GM18861 (cell line): ENCODE results near the gene ATP9A.
"Not testable (repeated sequence)": the region's sequence is repeated elsewhere in the genome, so short reads cannot be mapped to it uniquely, and the experiment has no call there.

Experiments used
- ATAC-seq: cut with Tn5 transposase; IDR thresholded peaks from one replicate; pipeline ENCODE4 v1.9.1; 2021; ENCODE audit not compliant: unreplicated experiment

The ATP9A gene

DNA sequence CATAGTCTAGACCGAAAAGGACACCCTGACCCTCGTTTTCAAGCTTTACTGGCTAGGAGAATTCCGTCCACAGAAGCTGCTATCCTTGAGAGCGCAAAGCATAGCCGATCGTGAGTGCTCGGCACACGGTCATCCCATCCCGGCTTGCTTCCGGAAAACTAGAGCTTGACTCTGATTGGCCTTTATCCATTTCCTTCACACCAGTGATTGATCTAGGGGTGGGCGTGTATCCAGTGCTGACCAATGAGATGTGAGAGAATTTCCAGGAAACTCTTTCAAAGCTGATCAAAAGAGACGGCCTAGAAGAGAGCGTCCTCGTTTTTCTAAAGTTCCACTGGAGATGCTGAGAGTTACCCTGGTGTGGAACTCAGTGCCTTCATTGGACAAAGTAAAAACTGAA lies 184.7 kb downstream of the ATP9A start:
- ATAC-seq: no peak

DNA sequence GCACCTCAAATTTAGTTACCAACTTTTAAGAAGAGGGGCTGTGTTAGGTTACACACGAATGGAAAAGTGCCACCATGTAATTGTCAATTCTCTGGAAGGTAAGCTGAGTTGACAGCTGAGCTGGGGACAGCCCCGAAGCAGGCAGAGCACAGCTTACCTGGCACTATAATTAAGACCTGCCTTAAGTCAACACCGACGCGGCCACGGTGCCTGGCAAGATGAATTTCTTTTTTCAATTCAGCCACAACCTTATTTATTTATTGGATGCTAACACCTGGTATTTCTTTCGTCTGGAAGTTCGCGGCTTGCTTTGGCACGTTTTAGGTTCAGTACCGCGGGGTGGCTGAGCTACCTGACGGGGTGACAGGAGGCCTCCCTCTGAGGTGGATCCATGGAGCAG lies 185.1 kb downstream of the ATP9A start:
- ATAC-seq: no peak

DNA sequence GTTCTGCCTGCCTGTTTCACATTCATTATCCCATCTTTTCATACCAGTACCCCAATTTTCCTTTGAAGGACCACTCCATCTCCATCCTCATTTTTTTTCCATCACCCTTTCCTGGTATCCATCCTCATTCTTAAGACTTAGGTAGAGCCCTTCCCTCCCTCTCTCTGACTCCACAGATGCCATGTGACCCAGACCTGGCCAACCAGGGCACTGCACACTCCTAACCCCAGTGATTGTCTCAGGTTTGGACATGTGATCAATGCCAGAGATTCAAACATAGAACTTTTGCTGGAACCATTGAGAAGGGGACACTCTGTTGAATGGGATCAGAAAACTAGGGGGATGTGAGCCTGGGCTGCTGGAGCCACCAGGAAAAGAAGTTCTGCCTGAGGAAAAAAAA lies 186.6 kb downstream of the ATP9A start:
- ATAC-seq: no peak

DNA sequence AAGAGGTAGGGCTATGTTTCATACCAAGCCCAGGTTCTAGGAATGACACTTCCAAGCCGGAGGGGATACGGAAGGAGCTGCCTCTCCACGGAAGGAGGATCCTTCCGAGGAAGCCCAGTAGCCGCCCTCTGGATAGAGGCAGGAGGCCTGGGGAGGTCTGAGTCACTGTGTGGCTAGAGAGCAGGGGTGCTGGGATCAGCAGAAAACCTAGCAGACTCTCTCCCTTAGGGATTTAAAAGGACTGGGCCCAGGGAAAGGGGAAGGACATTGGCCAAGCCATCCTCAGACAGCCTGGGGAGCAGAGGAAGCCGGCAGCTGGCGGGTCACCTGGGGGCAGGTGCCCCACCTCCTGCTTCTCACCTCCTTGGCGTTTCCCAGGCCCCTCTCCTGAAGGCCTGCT lies 189.1 kb downstream of the ATP9A start:
- no peak for ATAC-seq

DNA sequence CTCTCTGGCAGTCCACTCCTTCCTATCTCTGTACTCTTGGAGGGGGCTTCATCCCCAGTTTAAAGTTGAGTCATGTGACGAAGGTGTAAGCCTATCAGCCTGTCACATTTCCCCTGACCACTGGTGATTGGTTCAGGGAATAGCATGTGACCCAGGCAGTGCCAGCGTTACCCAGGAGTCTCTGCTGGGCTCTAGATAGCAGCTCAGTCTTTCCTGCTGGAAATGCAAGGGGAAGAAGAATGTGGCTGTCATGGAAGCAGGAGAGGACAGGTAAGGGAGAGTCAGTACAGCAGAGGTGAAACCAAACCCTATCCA lies 190.1 kb downstream of the ATP9A start:
- no peak for ATAC-seq

DNA sequence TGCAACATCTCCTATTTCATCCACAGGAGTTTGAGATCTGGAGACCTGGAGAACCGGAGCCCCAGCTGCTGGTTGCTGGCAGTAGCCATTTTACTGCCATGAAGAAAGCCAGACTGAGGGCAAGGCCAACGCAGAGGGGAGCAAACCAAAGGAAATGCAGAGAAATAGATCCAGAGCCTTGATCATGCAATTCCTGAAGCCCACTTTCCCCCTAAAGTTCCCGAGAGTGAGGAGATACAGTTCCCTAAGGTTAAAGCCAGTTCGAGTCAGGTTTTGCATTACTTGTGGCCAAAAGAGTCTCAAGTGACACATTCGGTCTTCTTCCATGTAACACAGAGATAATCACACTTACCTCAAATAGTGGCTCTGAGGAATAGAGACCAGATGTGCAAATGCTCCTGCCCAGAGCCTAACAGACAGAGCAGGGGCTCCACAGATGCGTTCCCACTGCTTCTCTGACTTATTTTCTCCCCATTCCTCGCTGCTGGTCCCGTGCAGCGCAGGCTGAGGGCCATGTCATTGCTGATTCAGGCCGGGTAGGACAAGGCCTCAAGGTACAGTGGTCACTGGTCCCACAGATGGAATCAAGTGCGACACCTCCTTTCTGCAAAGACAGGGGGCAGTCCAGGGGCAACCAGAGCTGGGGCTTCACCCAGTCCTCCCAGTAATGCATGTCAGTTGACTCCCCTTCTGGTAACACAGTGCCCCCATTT lies 190.6 kb downstream of the ATP9A start:
- no peak for ATAC-seq

DNA sequence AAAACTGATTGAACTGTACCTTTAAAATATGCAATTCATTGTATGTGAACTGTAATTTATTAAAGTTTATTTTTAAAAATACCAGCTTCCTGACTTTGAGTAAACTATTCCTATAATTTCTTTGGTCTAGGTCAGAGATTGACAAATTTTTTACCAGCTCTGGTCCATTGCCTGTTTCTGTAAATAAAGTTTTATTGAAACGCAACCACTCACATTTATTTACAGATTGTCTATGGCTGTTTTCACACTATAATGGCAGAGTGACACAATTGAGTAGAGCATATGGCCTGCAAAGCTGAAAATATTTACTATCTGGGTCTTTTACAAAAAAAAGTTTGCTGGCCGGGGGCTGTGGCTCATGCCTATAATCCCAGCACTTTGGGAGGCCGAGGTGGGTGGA lies 192.7 kb downstream of the ATP9A start:
- no peak for ATAC-seq

DNA sequence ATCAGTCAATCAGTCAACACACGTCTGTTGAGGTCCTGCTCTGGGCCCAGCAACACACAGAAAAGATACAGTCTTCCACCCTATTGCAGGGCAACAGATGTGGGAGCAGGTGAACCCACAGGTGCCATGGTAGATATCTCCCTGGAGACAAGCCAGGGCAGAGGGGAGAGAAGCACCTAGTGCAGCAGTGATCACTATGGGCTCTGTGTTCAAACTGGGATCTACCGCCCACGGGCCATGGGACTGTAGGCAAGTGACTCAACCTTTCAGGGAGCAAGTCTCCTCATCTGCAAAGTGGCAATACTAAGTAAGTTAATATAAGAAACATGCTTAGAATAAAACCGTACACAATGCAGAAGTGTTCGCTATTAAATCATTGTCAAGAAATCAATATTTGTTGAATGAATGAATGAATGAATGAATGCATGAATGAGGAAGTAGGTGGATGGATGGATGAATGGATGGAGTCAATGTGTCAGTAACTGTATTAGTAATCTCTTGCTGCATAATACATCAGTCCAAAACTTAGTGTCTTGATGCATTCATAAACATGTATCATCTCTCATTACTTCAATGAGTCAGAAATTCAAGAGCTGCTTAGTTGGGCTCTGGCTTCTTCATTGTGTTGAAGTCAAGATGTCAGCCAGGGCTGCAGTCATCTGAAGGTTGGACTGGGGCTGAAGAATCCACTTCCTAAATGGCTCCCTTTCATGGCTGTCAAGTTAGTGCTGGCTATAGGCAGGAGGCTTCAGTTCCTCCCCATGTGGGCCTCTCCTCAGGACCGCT lies 193.7 kb downstream of the ATP9A start:
- no peak for ATAC-seq

DNA sequence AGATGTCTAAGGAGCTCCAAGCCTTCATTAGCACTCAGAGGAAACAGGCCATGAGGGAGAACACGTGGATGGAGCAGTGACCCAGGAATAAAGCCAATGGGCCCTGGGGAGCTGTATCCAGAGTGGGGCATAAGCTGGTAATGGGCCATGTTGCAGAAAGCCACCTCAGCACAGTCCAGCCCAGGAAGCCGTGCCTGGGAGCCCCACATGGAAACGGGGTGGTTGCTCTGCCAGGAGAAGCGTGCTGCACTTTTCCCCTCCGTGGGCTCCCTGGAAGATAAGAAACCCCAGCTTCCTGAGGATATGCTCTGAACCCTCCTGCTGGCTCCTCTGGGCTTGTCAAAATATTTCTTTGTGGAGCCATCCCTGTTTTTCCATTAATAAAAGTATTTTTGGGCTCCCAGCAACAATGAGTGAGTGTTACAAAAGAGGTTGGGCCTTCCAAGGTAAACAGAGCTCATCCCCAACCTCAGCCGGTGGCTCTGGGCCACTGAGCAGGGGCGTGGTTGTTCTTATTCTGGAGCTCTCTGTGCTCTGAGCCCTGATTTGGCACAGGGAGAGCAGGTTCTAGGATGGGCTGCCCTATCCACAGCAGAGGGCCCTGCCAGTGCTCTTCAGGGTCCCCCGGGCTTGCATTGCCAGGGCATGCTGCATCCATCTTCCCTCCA lies 194.5 kb downstream of the ATP9A start:
- no peak for ATAC-seq

DNA sequence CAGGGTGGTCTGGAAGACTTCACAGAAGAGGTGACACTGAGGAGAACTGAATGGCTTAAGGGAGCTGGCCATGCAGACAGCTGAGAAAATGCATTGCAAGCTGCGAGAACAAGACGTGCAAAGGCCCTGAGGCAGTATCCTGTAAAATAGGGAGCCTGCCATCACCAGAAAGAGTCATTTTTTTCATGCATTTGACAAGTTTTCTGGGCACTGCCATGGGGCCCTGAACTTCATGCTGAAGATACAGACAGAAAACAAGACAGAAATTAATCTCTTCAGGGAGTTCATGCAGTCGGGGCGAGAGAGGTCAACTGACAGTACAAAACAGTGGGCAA lies 196.8 kb downstream of the ATP9A start:
- no peak for ATAC-seq

DNA sequence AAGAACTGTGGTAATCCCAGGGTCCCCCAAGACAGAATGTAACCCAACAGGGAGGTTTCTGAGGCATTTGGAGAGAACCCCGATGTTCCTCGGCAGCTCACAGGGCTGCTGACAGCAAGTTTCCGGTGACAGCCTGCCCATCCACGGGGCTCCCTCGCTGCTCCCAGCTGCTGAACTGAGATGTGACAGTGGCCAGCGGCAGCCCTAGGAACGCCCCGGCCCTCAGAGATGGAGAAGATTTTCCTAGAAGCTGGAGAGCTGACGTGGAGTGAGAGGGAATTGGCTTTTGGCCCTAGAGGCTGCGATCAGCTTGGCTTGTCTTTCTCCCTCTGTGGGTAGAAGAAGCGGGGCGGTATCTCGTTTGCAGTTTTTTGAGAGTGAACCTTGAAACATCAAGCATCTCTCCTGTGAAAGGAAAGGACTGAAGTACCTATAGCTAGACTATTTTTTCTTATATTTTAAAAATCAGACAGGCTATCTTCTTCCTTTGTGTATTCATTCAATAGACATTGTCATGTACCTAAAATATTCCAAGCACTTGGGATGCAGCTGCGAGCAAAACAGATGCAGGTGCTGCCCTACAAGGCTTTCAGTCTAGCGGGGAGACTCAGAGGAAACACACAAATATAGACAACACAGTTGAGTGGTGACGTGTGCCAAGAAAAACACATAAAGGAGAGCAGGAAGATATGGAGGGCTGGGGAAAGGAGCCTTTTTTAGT lies 197.3 kb downstream of the ATP9A start:
- no peak for ATAC-seq

DNA sequence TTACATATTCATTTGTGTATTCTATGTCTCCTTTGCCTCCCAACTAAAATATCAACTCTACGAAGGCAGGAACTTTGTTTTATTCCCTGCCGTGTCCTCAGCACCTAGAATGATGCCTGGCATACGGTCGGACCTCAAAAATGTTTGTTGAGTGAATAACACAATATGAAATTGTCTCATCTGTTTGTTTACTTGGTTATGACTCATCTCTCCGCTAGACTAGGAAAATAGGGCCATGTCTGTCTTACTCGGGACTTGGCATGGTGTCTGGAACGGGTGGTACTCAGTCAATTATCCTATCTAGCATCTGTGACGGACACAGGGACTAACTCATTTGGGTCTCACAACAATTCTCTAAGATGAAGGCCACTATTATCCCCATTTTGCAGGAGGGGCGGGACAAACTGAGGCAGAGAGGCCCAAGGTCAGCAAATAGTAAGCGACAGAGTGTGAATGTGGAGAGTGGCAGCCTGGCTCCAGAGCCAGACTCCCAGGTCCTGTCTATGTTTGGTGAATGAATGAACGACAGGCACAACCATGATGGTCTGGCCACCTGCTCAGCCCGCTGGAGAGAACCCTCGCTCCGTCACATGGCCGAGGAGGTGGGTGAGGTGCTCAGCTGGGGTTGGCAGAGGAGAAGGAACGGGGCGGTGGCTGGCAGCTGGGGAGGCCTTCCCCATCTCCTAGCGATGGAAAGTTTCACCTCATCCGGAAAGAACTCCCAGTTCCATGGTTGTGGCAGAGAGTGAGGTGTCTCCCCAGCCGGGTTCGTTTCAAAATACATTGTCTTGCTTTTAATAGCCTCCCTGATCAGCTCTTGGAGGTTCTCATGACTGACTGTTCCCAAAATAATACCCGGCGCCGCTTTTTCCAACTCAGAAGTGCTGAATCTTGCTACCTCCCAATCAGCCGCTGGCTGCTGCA lies 198.1 kb downstream of the ATP9A start:
- no peak for ATAC-seq

DNA sequence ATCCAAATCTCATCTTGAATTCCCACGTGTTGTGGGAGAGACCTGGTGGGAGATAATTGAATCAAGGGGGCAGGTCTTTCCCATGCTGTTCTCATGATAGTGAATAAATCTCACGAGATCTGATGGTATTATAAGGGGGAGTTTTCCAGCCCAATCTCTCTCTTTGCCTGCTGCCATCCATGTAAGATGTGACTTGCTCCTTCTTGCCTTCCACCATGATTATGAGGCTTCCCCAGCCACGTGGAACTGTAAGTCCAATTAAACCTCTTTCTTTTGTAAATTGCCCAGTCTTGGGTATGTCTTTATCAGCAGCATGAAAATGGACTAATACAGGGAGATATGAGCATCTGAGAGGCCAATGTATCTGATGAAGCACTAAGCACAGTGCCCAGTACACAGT lies 199.7 kb downstream of the ATP9A start:
- not testable (repeated sequence) for ATAC-seq

DNA sequence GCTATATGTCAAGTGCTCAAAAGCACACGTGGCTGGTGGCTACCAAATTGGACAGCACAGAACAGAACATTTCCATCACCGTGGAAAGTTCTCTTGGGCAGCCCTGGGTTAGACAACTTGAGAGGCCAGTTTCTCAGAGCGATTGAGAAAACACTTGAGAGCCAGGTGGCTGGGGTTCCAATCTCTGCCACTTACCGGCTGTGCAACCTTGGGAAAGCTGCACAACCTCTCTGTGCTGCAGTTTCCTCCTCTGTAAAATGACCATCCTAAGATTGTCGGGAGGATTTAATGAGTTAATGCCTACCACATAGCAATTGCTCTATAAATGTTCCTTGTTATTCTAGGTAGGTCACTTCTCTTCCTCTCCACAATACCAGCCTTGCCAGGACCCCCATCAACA lies 200.6 kb downstream of the ATP9A start:
- ATAC-seq: no peak

DNA sequence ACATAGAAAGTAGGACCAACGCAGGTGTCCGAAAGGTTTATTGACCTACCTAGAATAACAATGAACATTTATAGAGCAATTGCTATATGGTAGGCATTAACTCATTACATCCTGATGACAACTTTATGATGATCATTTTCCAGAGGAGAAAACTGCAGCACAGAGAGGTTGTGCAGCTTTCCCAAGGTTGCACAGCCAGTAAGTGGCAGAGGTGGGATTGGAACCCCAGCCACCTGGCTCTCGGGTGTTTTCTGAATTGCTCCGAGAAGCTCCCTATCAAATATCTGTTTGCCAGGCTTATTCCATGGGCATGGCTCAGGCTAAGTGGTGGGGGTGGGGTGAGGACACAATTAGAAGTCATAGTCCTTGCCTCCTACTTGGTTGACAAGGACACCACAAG lies 201.6 kb downstream of the ATP9A start:
- no peak for ATAC-seq

DNA sequence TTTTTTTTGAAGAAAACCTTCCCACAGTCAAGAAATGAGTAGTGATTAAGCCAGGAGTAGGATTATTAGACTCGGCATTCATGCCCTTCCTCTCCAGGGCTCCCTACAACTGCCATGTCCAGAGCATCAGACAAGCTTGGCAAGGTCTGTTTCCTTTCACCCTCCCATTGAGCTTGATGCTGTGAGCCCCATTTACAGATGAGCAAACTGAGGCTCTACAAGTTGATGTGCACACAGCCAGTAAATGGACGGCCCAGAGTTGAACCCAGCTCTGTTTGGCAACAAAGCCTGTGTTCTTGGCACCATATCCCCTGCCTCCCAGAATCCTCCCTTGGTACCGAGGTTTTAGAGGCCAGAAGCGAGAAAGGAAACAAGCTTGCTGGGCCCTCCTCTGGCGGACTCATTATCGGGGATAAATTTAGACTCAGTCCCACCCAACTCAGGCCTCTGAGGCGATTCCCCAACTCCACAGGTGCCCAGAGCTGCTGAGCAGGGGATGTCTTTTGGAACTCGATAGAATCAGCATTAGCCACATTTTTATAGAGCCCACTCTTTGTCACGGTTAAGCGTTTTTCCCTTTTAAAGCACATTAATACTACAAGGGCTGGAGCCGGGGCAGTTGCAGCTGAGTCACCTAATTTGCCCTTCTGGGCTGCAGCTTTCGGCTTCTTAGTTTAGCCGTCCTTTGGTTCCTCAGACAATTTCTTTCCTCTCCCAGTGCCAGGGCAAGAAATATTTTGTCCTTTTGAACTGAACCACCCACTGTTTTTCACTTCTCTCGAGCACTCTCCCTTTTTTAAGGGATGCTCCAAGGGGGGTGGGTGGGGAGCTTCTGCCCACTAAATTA lies 202.7 kb downstream of the ATP9A start:
- ATAC-seq: no peak

DNA sequence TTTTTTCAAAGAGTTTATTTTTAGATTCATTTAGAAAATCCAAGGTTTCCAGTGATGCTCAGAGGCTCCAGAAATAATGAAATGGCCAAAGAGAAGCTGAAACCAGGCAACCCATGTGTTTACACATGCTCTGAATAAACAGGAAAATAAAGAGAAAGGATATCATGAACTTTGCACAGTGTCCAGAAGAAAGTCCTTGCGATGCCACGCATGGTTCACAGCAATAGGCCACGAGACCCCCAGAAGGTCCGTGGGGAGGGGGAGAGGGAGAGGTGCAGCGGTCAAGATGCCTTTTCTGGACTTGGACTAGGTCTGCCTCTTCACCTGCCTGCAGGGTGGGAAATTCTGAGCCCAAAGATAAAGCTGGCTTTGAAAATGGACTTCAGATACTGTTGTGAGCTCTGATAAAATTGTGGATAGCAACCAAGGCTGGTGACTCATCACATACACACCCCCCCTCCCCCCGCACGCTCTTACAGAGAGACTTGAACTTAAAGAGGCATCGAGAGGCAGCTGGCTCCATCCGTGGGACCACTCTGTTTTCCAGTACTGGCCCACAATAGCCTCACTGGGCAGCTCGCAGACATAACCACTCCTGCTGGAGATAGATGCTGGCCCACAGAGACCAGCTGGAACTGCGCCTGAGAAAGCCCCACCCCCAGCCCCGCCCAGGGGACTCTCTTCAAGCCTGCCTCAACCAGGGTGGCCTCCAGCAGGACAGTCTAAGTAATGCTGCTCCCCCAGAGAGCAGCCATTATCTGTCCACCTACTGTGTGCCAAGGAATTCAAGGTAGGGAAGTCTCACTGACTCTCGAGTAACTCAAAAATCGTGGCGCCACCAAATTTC lies 204.5 kb downstream of the ATP9A start:
- ATAC-seq: no peak

DNA sequence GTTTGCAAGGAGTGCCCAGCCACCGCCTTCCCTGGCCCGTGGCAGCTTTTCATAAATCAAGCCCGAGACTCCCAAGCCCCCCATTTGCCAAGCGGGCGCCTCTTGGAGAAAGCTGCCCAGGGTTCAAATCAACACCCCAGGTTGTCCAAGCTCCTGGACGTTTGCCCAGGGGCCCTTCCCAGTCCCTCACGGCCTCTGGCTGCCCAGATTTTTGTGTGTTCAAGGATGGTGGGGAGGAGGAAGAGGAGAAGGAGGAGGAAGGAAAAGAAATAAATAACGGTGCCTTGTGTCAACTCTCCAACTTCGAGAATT lies 205.1 kb downstream of the ATP9A start:
- no peak for ATAC-seq
